Activated CD4-positive, alpha-beta T cell treated with anti-CD3 and anti-CD28 coated beads for 36 hours (primary cell): ENCODE data around the gene OPN1SW. TPM values are rescaled to one million over a fixed set of nuclear protein-coding genes. Genes with fewer than 3 reads are reported as not detected.

Experiments
- total RNA-seq, 2 experiments: library from RNA; stranded (reverse); gene quantifications; one replicate each; pipeline ENCODE4 v1.2.3, GENCODE V29; 2021

The OPN1SW gene
- total RNA-seq, 2 experiments from 2014 or later, result not detected

Other genes starting within 250 kb of the OPN1SW start
- gene GARIN1A, start 103.5 kb downstream of the OPN1SW start, total RNA-seq, result under 1 TPM; 0.07 TPM
- 10 to 100 TPM; 32.9 to 33.8 TPM for gene CALU, start 36.4 kb downstream of the OPN1SW start, total RNA-seq
- gene CCDC136, start 16.2 kb upstream of the OPN1SW start, total RNA-seq, result 1 to 10 TPM; 6.9 to 7.7 TPM
- gene FLNC, start 54.6 kb upstream of the OPN1SW start, total RNA-seq, result under 1 TPM; 0.09 to 0.18 TPM
- 100 to 1,000 TPM; 109 to 159 TPM for gene ATP6V1F, start 87.1 kb upstream of the OPN1SW start, total RNA-seq
- not detected for gene KCP, start 134.9 kb upstream of the OPN1SW start, total RNA-seq
- 1 to 10 TPM; 7.2 to 8.5 TPM for gene IRF5, start 162.1 kb upstream of the OPN1SW start, total RNA-seq